Measurements from ENCODE around the gene VSIG4. TPM values are rescaled to one million over a fixed set of nuclear protein-coding genes. Genes with fewer than 3 reads are reported as not detected.

The VSIG4 gene
- polyA plus RNA-seq, 3 donors from 2014 or later = not detected

GRCh38 chrX:66013194-66013816, 26.6 kb downstream of the VSIG4 start:
- no peak for DNase-seq
- Mint-ChIP-seq H3K27ac (peak overlapping the region; percentile 36 to 89 (median 80)), H3K4me1 (peaks cover 71 to 81% of the 10 kb centered on the region in 2 donors), H3K9me3 (peaks cover 0 to 2% (median 0%) of the 10 kb centered on the region in 6 donors), H3K27me3 (ENCODE audit: low read depth in 3 of 3) (peaks cover 2 to 4% (median 2%) of the 10 kb centered on the region in 3 donors), H3K36me3 (no peaks in the 10 kb centered on the region), H3K4me3 (peak overlapping the region; percentile 29 to 51 (median 44))

- Mint-ChIP-seq H3K27ac (peak overlapping the region; percentile 36 to 89 (median 80)), H3K36me3 (no peaks in the 10 kb centered on the region), H3K4me3 (peak overlapping the region; percentile 31 to 69 (median 63)), H3K4me1 (peaks cover 63 to 75% of the 10 kb centered on the region in 2 donors), H3K27me3 (ENCODE audit: low read depth in 3 of 3) (peaks cover 2% of the 10 kb centered on the region in 3 donors), H3K9me3 (peaks cover 0 to 2% (median 0%) of the 10 kb centered on the region in 6 donors)
- DNase-seq = peak; percentile 43 to 51 (median 45)
Measured at GRCh38 chrX:66012094-66012534, 27.8 kb downstream of the VSIG4 start.

DNA sequence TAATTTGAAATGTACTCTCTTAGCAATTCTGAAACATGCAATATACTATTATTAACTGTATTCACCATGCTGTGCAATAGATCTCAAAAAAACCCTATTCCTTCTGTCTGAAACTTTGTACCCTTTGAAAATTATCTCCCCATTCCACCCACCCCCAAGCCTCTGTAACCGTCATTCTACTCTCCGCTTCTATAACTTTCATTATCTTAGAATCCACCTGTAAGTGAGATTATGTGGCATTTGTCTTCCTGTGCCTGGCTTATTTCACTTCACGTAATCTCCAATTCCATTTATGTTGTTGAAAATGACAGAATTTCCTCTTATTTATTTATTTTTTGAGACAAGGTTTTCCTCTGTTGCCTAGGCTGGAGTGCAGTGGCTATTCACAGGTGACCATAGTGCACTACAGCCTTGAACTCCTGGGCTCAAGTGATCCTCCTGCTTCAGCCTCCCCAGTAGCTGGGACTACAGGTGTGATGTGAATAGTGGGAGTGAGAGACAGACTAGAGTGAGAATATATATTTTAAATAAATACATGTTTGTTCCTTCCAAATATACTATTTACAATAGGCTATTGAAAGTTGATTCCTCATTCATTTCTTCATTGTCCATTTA, 30.5 kb downstream of the VSIG4 start:
- peaks cover 0 to 2% (median 0%) of the 10 kb centered on the region in 6 donors for H3K9me3 Mint-ChIP-seq
- H3K36me3 Mint-ChIP-seq = no peaks in the 10 kb centered on the region
- peak overlapping the region in 1 of 6 donors; percentile 26 for H3K27ac Mint-ChIP-seq
- no peak overlapping the region for H3K4me3 Mint-ChIP-seq
- H3K27me3 Mint-ChIP-seq (ENCODE audit: low read depth in 3 of 3) = peaks cover 0 to 2% (median 2%) of the 10 kb centered on the region in 3 donors
- H3K4me1 Mint-ChIP-seq = peaks cover 59 to 72% of the 10 kb centered on the region in 2 donors
- no peak for DNase-seq

- no peak overlapping the region for H3K27ac Mint-ChIP-seq
- peaks cover 0 to 2% (median 2%) of the 10 kb centered on the region in 3 donors for H3K27me3 Mint-ChIP-seq (ENCODE audit: low read depth in 3 of 3)
- H3K4me1 Mint-ChIP-seq = peaks cover 53 to 71% of the 10 kb centered on the region in 2 donors
- DNase-seq = no peak
- H3K9me3 Mint-ChIP-seq = peaks cover 0 to 2% (median 0%) of the 10 kb centered on the region in 6 donors
- no peak overlapping the region for H3K4me3 Mint-ChIP-seq
- H3K36me3 Mint-ChIP-seq = no peaks in the 10 kb centered on the region
Measured at GRCh38 chrX:66008328-66008970, 31.4 kb downstream of the VSIG4 start.

DNA sequence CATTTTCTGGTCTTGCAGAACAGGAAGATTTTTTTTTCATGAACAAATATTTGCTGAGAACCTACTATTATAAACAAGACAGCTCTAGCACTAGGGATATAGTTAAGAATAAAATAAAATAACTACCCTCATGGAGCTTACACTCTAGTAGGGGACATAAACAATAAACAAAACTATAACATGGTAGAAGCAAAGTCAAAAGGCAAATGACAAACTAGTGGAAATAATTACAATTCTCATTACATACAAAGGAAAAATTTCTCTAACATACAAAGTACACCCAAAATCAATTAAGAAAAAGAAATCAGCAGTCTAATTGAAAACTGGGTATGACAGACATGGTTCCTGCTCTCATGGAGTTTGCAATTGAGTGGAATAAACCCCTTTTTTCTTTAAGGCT, 32.0 kb downstream of the VSIG4 start:
- Mint-ChIP-seq H3K4me3 (no peak overlapping the region), H3K36me3 (no peaks in the 10 kb centered on the region), H3K27ac (no peak overlapping the region), H3K27me3 (ENCODE audit: low read depth in 3 of 3) (peaks cover 0 to 2% (median 2%) of the 10 kb centered on the region in 3 donors), H3K9me3 (peaks cover 0 to 2% (median 0%) of the 10 kb centered on the region in 6 donors), H3K4me1 (peaks cover 51 to 67% of the 10 kb centered on the region in 2 donors)
- no peak for DNase-seq

GRCh38 chrX:66005830-66006449, 33.9 kb downstream of the VSIG4 start:
- H3K36me3 Mint-ChIP-seq = no peaks in the 10 kb centered on the region
- peaks cover 43 to 58% of the 10 kb centered on the region in 2 donors for H3K4me1 Mint-ChIP-seq
- H3K27ac Mint-ChIP-seq = peak overlapping the region; percentile 17 to 78 (median 54)
- H3K9me3 Mint-ChIP-seq = no peaks in the 10 kb centered on the region
- H3K4me3 Mint-ChIP-seq = peak overlapping the region; percentile 18 to 69 (median 34)
- no peak for DNase-seq
- H3K27me3 Mint-ChIP-seq (ENCODE audit: low read depth in 3 of 3) = peaks cover 0 to 2% (median 0%) of the 10 kb centered on the region in 3 donors

GRCh38 chrX:66004928-66005829, 34.7 kb downstream of the VSIG4 start:
- no peak for DNase-seq
- peaks cover 0 to 2% (median 0%) of the 10 kb centered on the region in 3 donors for H3K27me3 Mint-ChIP-seq (ENCODE audit: low read depth in 3 of 3)
- H3K27ac Mint-ChIP-seq = peak overlapping the region; percentile 19 to 78 (median 46)
- peak overlapping the region; percentile 23 to 69 (median 34) for H3K4me3 Mint-ChIP-seq
- H3K9me3 Mint-ChIP-seq = peaks cover 0 to under 1% (median 0%) of the 10 kb centered on the region in 6 donors
- H3K36me3 Mint-ChIP-seq = no peaks in the 10 kb centered on the region
- H3K4me1 Mint-ChIP-seq = peaks cover 42 to 51% of the 10 kb centered on the region in 2 donors

DNA sequence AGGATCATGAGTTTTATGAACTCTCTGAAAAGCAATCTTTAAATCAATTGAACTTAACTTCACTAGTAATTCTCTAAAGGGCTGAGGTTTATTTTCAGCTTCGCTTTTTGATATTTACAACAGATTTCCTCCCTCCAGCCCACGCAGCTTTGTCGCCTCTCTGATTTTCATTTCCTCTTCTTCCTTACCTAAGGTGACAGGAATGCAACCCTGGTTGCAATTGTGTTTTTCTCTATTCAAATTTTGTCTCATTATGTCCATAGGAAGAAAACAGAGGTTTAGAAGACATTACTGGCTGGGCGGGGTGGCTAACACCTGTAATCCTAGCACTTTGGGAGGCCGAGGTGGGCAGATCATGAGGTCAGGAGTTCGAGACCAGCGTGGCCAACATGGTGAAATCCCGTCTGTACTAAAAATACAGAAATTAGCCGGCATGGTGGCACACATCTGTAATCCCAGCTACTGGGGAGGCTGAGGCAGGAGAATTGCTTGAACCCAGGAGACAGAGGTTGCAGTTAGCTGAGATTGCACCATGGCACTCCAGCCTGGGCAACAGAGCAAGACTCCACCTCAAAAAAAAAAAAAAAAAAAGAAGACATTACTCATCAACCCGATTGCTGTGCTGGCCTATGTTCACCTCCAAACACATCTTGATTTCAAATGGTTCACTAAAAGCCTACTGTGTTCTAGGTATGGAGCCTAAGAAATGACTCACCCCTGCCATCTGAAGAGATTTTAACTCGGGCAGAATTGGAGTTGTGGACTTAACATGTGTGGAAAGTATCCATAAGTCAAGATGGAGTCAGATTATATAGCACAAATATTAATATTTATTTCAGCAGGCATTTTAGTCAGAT, 36.8 kb downstream of the VSIG4 start:
- Mint-ChIP-seq H3K36me3 (peaks cover 0 to 3% (median 0%) of the 10 kb centered on the region in 3 donors), H3K9me3 (peaks cover 0 to 2% (median 0%) of the 10 kb centered on the region in 6 donors), H3K27me3 (ENCODE audit: low read depth in 3 of 3) (peaks cover 0 to 3% (median 0%) of the 10 kb centered on the region in 3 donors), H3K27ac (no peak overlapping the region), H3K4me1 (peaks cover 42 to 51% of the 10 kb centered on the region in 2 donors), H3K4me3 (no peak overlapping the region)
- DNase-seq = no peak

DNA sequence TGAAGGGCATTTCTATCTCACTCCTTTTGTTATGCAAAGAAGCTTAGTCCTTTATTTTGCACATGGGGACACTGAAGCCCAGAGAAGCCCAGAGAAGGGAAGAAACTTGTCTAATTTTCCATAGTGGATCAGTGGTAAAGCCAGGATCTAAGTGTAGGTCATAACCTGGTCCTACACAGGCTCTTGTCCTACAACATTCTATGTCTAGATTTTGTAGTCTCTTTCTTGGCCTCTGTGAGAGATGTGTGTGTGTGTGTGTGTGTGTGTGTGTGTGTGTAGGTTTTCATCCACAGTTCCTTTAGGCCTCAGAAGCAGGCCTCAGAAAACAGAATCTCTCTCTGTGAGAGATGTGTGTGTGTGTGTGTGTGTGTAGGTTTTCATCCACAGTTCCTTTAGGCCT, 38.3 kb downstream of the VSIG4 start:
- no peak for DNase-seq
- Mint-ChIP-seq H3K36me3 (peaks cover 0 to 3% (median 0%) of the 10 kb centered on the region in 3 donors), H3K27ac (no peak overlapping the region), H3K27me3 (ENCODE audit: low read depth in 3 of 3) (peaks cover 0 to 3% (median 0%) of the 10 kb centered on the region in 3 donors), H3K9me3 (peaks cover 0 to 2% (median 0%) of the 10 kb centered on the region in 6 donors), H3K4me3 (no peak overlapping the region), H3K4me1 (peaks cover 37 to 41% of the 10 kb centered on the region in 2 donors)

GRCh38 chrX:66000628-66001272, 39.1 kb downstream of the VSIG4 start:
- H3K27ac Mint-ChIP-seq = no peak overlapping the region
- no peak for DNase-seq
- peaks cover 0 to 2% (median 0%) of the 10 kb centered on the region in 6 donors for H3K9me3 Mint-ChIP-seq
- peaks cover 0 to 3% (median 0%) of the 10 kb centered on the region in 3 donors for H3K27me3 Mint-ChIP-seq (ENCODE audit: low read depth in 3 of 3)
- no peak overlapping the region for H3K4me3 Mint-ChIP-seq
- peaks cover 0 to 3% (median 0%) of the 10 kb centered on the region in 3 donors for H3K36me3 Mint-ChIP-seq
- peaks cover 30 to 36% of the 10 kb centered on the region in 2 donors for H3K4me1 Mint-ChIP-seq

DNA sequence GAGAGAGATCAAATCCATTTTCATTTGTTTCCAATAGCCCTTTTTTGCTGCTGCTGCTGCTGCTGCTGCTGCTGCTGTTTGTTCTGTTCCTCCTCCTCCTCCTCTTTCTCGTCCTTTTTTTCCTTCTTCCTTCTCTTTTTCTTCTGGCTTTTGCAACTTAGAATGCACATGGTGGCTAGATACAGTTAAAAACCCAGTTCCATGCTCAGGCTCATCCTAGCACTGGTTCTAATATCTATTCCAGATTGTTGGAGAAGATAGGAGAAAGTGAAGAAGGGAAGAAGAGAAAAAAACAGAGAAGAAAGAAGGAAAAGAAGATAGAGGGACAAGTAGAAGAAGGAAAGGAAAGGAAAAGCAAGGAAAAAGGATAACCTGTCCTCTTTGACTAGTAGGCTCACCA, 39.7 kb downstream of the VSIG4 start:
- Mint-ChIP-seq H3K27ac (no peak overlapping the region), H3K36me3 (peaks cover 0 to 3% (median 0%) of the 10 kb centered on the region in 3 donors), H3K4me1 (peaks cover 26 to 36% of the 10 kb centered on the region in 2 donors), H3K4me3 (no peak overlapping the region), H3K27me3 (ENCODE audit: low read depth in 3 of 3) (peaks cover 0 to 3% (median 0%) of the 10 kb centered on the region in 3 donors), H3K9me3 (peaks cover 0 to 2% (median 0%) of the 10 kb centered on the region in 6 donors)
- no peak for DNase-seq
